ENCODE data around the gene PLCL2. TPM values are rescaled to one million over a fixed set of nuclear protein-coding genes. Genes with fewer than 3 reads are reported as not detected.

The PLCL2 gene
- total RNA-seq, 1 donor from 2014 or later = 14.9 TPM

DNA sequence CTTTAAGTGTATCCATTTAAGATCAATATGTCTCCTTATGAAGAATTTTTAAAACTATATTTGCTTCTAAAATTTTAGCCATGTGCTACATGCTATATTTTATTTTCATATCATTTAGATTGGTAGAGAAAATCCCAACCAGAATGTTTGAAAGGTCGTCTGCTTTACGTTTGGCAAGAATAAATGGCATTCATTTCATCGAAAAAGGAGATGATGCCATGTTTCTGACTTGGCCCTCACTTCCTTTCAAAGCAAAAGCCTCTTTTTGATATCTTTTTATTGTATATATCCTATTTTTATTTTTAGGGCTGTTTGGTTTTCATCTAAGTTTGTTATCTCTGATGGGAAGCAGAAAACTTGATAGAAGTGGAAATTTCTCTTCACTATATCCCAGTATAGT lies 176.2 kb downstream of the PLCL2 start:
- Mint-ChIP-seq H3K27me3 (ENCODE audit: insufficient read depth) (no peaks in the 10 kb centered on the region), H3K9me3 (no peaks in the 10 kb centered on the region), H3K36me3 (ENCODE audit: low read depth) (peaks cover 19% of the 10 kb centered on the region), H3K27ac (no peak overlapping the region), H3K4me1 (ENCODE audit: low read depth) (peaks cover 13% of the 10 kb centered on the region), H3K4me3 (no peak overlapping the region)
- DNase-seq (ENCODE audit: low spot score) = no peak
- intact Hi-C loops (cut with micrococcal nuclease) = no loop called here

DNA sequence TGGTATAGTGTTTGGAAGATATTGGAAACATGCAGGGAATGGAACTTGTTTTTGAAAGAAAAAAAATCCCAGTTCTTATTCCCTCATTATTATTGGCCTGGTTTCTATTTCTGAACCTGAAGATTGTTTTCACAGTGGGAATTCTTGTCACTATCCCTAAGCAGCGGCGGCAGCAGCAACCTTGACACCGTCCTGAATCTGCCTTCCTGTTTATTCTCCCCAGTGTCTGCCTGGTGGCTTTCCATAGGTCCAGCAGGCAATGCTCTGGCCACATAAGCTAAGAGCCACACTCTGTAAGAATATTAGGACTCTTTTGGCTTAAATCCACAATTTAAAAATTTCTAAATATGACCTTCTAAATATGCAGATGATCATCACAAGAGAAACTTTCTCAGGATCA lies 178.0 kb downstream of the PLCL2 start:
- intact Hi-C loops (cut with micrococcal nuclease) = no loop called here
- H3K36me3 Mint-ChIP-seq (ENCODE audit: low read depth) = peaks cover 19% of the 10 kb centered on the region

DNA sequence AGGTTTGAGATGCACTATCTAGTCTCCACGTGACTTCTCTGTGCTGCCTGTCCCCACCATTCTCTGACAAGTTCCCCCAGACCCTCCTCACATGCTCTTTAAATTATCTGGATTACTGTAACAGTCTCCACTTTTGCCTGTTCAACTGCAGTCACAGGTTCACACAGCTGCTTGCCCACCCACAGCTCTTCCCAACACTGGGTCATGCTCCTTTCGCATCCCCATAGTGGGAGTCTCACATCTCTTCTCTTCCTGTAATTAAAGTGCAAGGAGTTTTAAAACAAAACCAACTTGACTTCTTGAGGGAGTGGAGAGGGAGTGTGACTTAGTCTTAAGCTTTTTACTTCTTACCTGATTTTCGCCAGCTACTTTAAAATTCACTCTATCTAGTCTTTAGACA lies 178.8 kb downstream of the PLCL2 start:
- DNase-seq (ENCODE audit: low spot score) = no peak
- H3K27ac Mint-ChIP-seq = no peak overlapping the region
- no peak overlapping the region for H3K4me3 Mint-ChIP-seq
- peaks cover 13% of the 10 kb centered on the region for H3K4me1 Mint-ChIP-seq (ENCODE audit: low read depth)
- no peaks in the 10 kb centered on the region for H3K9me3 Mint-ChIP-seq
- peaks cover 19% of the 10 kb centered on the region for H3K36me3 Mint-ChIP-seq (ENCODE audit: low read depth)
- H3K27me3 Mint-ChIP-seq (ENCODE audit: insufficient read depth) = no peaks in the 10 kb centered on the region
- intact Hi-C loops (cut with micrococcal nuclease) = no loop called here

More for the DNA sequence above, 178.0 kb downstream of the PLCL2 start:
- Mint-ChIP-seq H3K4me1 (ENCODE audit: low read depth) (peaks cover 13% of the 10 kb centered on the region), H3K27me3 (ENCODE audit: insufficient read depth) (no peaks in the 10 kb centered on the region), H3K9me3 (no peaks in the 10 kb centered on the region), H3K27ac (no peak overlapping the region), H3K4me3 (no peak overlapping the region)
- no peak for DNase-seq (ENCODE audit: low spot score)

DNA sequence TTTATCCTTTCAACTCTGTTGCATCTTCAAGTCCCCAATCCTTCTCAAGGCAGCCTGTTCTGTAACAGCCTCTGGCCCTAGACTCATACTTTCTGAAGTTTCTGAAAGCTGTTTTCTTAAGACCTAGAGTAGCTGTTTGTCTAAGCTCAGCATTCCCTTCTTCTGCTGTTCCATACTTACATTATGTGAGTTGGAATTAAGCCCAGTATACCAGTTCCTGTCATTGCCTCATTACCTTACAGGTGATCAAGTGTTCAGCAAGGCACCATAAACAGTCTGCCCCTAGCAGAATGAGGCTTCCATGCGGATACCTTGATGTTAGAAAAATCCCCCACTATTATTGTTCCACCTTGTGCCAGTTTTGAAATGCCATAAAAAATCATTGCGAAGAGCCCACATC lies 180.6 kb downstream of the PLCL2 start:
- no peaks in the 10 kb centered on the region for H3K27me3 Mint-ChIP-seq (ENCODE audit: insufficient read depth)
- H3K27ac Mint-ChIP-seq = no peak overlapping the region
- H3K36me3 Mint-ChIP-seq (ENCODE audit: low read depth) = peaks cover 31% of the 10 kb centered on the region
- no peak for DNase-seq (ENCODE audit: low spot score)
- intact Hi-C loops (cut with micrococcal nuclease) = no loop called here
- no peak overlapping the region for H3K4me3 Mint-ChIP-seq
- H3K4me1 Mint-ChIP-seq (ENCODE audit: low read depth) = peaks cover 16% of the 10 kb centered on the region
- H3K9me3 Mint-ChIP-seq = no peaks in the 10 kb centered on the region

DNA sequence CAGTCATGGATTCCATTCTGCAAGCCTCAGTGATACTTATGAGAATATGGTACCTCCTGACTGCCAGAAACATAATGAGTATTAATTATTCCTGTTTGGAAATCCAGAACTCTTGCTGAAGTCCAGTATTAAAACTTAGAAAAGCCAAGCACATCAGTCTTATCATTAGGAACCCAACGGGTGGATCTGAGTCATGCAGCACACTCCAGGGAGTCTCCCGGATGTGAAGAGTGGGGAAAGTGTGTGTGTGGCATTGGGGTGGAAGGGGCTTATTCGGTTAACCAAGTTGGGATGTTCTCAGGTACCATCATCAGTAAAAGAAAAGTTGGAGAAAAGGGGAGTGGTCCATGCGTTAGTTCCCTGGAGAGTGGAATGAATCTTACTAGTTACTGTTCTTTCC lies 181.1 kb downstream of the PLCL2 start:
- Mint-ChIP-seq H3K4me1 (ENCODE audit: low read depth) (peaks cover 21% of the 10 kb centered on the region), H3K9me3 (no peaks in the 10 kb centered on the region), H3K27ac (no peak overlapping the region), H3K4me3 (no peak overlapping the region), H3K27me3 (ENCODE audit: insufficient read depth) (no peaks in the 10 kb centered on the region), H3K36me3 (ENCODE audit: low read depth) (peaks cover 35% of the 10 kb centered on the region)
- DNase-seq (ENCODE audit: low spot score) = no peak
- intact Hi-C loops (cut with micrococcal nuclease) = no loop called here

DNA sequence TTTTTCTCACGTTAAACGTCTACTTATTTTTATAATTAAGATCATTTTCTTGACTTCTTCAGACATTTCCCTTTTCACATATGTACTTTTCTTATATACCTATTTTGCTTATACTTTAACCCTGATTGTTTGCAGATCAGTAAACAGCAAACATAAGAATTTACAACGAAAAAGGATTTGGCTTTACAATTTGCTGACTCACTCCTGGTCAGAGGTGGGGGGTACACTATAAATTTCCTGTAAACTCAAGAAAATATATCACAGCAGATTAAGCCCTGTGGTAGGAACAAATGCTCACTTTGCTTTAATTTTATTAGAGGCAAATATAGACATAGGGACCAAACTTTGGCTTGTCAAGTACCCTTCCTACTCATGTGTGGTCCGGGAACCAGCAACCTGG lies 185.0 kb downstream of the PLCL2 start:
- H3K9me3 Mint-ChIP-seq = no peaks in the 10 kb centered on the region
- intact Hi-C loops (cut with micrococcal nuclease) = loop anchor here (5.0 kb wide), 1 partner anchor 38 kb away; no protein-coding TSS in a partner anchor
- H3K4me3 Mint-ChIP-seq = no peak overlapping the region
- no peak for DNase-seq (ENCODE audit: low spot score)
- H3K27ac Mint-ChIP-seq = no peak overlapping the region
- no peaks in the 10 kb centered on the region for H3K27me3 Mint-ChIP-seq (ENCODE audit: insufficient read depth)
- H3K36me3 Mint-ChIP-seq (ENCODE audit: low read depth) = peaks cover 38% of the 10 kb centered on the region
- H3K4me1 Mint-ChIP-seq (ENCODE audit: low read depth) = peaks cover 23% of the 10 kb centered on the region

DNA sequence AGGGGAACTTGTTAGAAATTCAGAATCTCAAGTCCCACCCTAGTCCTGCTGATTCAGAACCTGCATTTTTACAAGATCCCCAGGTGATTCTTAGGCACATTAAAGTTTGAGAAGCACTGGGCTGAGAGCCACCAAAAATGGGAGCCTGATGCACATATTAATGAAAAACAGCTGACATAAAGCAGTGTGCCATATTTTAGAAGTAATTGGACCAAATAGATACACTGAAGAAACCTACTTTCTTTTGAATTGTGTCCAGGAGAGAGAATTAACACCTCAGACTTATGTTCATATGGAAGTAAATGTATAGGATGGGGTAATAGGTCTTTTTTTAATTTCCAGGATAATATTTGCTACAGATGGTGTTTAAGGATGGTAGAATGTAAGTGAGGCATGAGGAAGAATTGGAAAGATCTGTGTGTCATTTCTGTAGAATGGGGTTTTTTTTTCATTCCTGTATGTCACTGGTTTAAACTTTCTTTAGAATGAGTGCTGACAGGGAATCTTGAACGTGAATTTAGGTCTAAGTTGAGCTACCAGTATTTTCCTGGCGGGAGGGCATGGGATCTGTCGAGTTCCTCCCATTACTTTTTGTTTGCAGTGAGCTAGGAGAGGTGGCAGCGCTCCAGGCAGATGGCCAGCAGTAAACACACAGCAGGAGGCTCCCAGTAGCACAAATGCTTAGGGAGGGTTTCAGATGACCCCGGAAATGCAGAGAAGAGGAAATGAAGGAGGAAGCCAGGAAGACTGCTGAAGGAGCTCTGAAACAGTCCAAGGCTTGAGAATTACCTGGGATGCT lies 185.6 kb downstream of the PLCL2 start:
- Mint-ChIP-seq H3K4me3 (no peak overlapping the region), H3K36me3 (ENCODE audit: low read depth) (peaks cover 40% of the 10 kb centered on the region), H3K9me3 (no peaks in the 10 kb centered on the region), H3K27me3 (ENCODE audit: insufficient read depth) (no peaks in the 10 kb centered on the region), H3K4me1 (ENCODE audit: low read depth) (peaks cover 29% of the 10 kb centered on the region), H3K27ac (no peak overlapping the region)
- no peak for DNase-seq (ENCODE audit: low spot score)
- intact Hi-C loops (cut with micrococcal nuclease) = loop anchor here (5.0 kb wide), 1 partner anchor 37 kb away; no protein-coding TSS in a partner anchor

DNA sequence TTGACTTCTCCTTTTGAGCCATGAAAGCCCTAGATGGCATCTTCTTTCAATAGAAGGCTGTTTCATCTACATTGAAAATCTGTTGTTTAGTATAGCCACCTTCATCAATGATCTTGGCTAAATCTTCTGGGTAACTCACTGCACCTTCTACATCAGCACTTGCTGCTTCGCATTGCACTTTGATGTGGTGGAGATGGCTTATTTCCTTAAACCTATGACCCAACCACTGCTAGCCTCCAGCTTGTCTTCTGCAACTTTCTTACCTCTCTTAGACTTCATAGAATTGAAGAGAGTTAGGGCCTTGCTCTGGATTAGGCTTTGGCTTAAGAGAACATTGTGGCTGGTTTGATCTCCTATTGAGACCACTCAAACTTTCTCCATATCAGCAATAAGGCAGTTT lies 189.8 kb downstream of the PLCL2 start:
- peaks cover 53% of the 10 kb centered on the region for H3K36me3 Mint-ChIP-seq (ENCODE audit: low read depth)
- H3K4me3 Mint-ChIP-seq = peak overlapping the region; percentile 55
- H3K4me1 Mint-ChIP-seq (ENCODE audit: low read depth) = peaks cover 63% of the 10 kb centered on the region
- DNase-seq (ENCODE audit: low spot score) = peak; percentile 40
- H3K27ac Mint-ChIP-seq = no peak overlapping the region
- no peaks in the 10 kb centered on the region for H3K27me3 Mint-ChIP-seq (ENCODE audit: insufficient read depth)
- peaks cover 12% of the 10 kb centered on the region for H3K9me3 Mint-ChIP-seq
- intact Hi-C loops (cut with micrococcal nuclease) = loop anchor here (2.0 to 5.0 kb wide), 3 partner anchors 30 to 52 kb away; no protein-coding TSS in a partner anchor

DNA sequence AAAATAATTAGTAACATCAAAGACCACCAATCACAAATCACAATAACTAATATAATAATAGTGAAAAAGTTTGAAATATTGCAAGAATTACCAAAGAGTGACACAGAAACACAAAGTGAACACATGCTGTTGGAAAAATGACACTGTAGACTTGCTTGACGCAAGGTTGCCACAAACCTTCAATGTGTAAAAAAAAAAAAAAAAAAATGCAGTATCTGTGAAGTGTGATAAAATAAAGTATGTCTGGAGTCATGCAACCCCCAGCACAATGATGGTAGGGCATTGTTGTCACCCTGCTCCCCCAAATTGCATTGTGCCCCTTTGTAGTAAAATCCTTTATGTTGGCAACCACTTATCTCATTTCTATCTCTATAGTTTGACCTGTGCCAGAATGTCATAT lies 190.6 kb downstream of the PLCL2 start:
- intact Hi-C loops (cut with micrococcal nuclease) = loop anchor here (2.0 kb wide), 2 partner anchors 31 to 53 kb away; no protein-coding TSS in a partner anchor

DNA sequence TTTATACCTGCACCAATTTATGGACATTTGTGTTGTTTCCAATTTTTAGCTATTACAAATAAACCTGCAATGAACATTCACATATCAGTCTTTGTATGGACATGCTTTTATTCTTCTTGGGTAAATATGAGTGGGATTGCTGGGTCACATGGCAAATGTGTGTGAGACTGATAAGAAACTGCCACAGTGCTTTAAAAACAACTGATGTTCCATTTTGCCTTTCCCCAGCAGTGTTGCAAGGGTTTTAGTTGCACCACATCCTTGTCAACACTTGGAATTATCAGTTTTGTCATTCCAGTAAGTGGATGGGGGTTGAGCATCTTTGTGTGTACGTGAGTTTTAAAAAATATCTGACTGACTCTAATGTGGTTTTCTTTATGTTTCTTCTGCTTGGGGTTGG lies 191.2 kb downstream of the PLCL2 start:
- no peaks in the 10 kb centered on the region for H3K27me3 Mint-ChIP-seq (ENCODE audit: insufficient read depth)
- peaks cover 50% of the 10 kb centered on the region for H3K36me3 Mint-ChIP-seq (ENCODE audit: low read depth)
- H3K27ac Mint-ChIP-seq = no peak overlapping the region
- peaks cover 12% of the 10 kb centered on the region for H3K9me3 Mint-ChIP-seq
- peaks cover 65% of the 10 kb centered on the region for H3K4me1 Mint-ChIP-seq (ENCODE audit: low read depth)
- no peak for DNase-seq (ENCODE audit: low spot score)
- no peak overlapping the region for H3K4me3 Mint-ChIP-seq
- intact Hi-C loops (cut with micrococcal nuclease) = loop anchor here (2.0 kb wide), 2 partner anchors 31 to 53 kb away; no protein-coding TSS in a partner anchor

More for the DNA sequence above, 190.6 kb downstream of the PLCL2 start:
- H3K4me1 Mint-ChIP-seq (ENCODE audit: low read depth) = peaks cover 67% of the 10 kb centered on the region
- H3K9me3 Mint-ChIP-seq = peaks cover 12% of the 10 kb centered on the region
- H3K36me3 Mint-ChIP-seq (ENCODE audit: low read depth) = peaks cover 51% of the 10 kb centered on the region
- no peak overlapping the region for H3K4me3 Mint-ChIP-seq
- no peak for DNase-seq (ENCODE audit: low spot score)
- no peaks in the 10 kb centered on the region for H3K27me3 Mint-ChIP-seq (ENCODE audit: insufficient read depth)
- no peak overlapping the region for H3K27ac Mint-ChIP-seq

DNA sequence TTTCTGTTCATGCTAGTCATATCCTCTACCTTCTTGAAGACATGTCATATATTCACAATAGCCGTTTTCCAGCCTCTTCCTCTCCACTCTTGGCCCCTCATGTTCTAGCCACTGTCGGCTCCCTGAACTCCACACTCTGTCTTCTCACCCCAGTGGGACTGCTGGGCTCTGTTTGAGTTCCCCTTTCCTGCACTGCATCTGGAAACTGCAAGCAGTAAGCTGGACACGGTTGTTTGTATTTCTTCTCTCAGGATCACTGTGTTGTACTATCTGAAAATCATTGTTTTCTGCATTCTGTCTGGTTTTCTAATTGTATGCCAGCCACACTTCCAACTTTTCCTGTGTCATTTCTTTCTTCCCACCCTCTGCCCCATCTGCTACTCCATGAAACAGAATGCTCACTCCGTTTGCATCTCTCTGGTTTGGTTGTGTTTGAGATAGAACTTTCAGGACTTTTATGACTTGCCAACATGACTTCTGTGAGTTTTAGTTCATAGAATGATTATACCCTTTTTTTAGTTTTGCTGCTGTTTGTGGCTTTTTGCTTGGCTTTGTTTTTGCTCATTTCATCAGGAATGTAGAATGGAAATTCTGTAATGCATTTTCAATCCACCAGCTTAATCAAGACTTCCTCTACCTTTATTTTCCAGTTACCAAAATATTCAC lies 192.3 kb downstream of the PLCL2 start:
- Mint-ChIP-seq H3K9me3 (peaks cover 12% of the 10 kb centered on the region), H3K36me3 (ENCODE audit: low read depth) (peaks cover 55% of the 10 kb centered on the region), H3K4me1 (ENCODE audit: low read depth) (peaks cover 68% of the 10 kb centered on the region), H3K27me3 (ENCODE audit: insufficient read depth) (no peaks in the 10 kb centered on the region), H3K4me3 (no peak overlapping the region), H3K27ac (peak overlapping the region; percentile 73)
- DNase-seq (ENCODE audit: low spot score) = no peak
- intact Hi-C loops (cut with micrococcal nuclease) = loop anchor here (1.0 kb wide), 2 partner anchors 74 to 191 kb away; no protein-coding TSS in a partner anchor

DNA sequence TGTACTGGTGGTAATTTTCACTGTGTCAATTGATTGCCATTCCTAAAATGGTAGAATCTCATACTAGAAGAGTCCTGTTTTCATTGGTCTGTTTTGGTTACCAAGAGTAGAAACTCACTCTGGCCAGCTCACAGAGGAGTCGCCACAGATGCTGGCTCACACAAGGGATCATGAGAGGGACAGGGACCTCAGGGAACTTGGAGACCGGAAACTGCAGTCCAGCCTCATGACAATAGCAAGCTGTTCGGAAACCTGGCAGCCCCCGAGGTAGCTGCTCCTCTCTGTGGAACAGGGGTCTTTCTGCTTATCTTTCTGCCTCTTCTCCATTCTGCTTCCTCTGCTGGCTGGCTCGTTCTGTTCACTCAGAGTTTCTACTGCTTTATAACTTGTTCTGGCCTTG lies 192.9 kb downstream of the PLCL2 start:
- Mint-ChIP-seq H3K27ac (peak overlapping the region; percentile 73), H3K36me3 (ENCODE audit: low read depth) (peaks cover 58% of the 10 kb centered on the region), H3K4me1 (ENCODE audit: low read depth) (peaks cover 68% of the 10 kb centered on the region), H3K27me3 (ENCODE audit: insufficient read depth) (no peaks in the 10 kb centered on the region), H3K4me3 (no peak overlapping the region), H3K9me3 (peaks cover 12% of the 10 kb centered on the region)
- intact Hi-C loops (cut with micrococcal nuclease) = loop anchor here (1.0 kb wide), 2 partner anchors 74 to 191 kb away; no protein-coding TSS in a partner anchor
- no peak for DNase-seq (ENCODE audit: low spot score)

DNA sequence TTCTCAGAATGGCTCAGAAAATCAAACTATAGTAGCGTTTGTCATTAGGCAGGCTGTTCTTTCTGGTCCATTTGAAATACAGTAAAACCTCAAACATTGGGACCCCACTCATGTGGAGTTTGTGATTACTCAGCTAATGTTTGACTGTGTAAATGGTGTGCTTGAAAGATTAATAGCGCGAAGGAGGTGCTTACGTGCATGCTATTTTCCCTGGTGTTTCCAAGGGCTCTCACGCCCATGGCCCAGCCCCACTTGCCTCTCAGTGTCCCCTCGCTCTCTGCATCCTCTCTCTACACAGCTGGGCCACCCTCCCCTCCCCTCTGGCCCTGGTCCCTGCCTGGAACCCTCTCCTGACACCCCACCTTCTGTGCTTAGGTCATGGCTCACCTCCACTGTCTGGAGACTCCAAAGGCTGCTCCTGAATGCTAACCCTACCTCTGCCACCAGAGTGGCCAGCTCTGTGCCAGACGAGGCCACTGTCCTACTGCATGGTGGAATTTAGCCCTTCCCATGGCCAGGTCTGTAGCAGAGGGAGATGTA lies 194.2 kb downstream of the PLCL2 start:
- no peak for DNase-seq (ENCODE audit: low spot score)
- intact Hi-C loops (cut with micrococcal nuclease) = no loop called here
- peaks cover 67% of the 10 kb centered on the region for H3K4me1 Mint-ChIP-seq (ENCODE audit: low read depth)
- H3K4me3 Mint-ChIP-seq = no peak overlapping the region
- peaks cover 12% of the 10 kb centered on the region for H3K9me3 Mint-ChIP-seq
- no peaks in the 10 kb centered on the region for H3K27me3 Mint-ChIP-seq (ENCODE audit: insufficient read depth)
- no peak overlapping the region for H3K27ac Mint-ChIP-seq
- H3K36me3 Mint-ChIP-seq (ENCODE audit: low read depth) = peaks cover 59% of the 10 kb centered on the region

Data from activated T-helper 1 cell treated with anti-CD3 and anti-CD28 coated beads, Interleukin-12 subunit alpha, Interleukin-12 subunit beta, Interleukin-2, Interleukin-4 antibody, amounts not matched to agents 30 ng/mL and 10 ng/mL and 1 ng/mL, durations not matched to agents 14 hours and 24 hours and 36 hours (primary cell).